Uterus (tissue), 2 donors: ENCODE measurements around the gene KCNK10.

ENCODE experiments used
- CTCF ChIP-seq, 4 experiments: fragments of 200-600 bp in 2 of 4; fragments of 450-650 bp in 2 of 4; sonication (generic) in 2 of 4; IDR thresholded peaks; one replicate each; pipeline ENCODE4 v1.5.1; 2016 to 2019; ENCODE audit warnings: antibody characterized with exemption in 4 of 4, mild to moderate bottlenecking in 2 of 4, moderate library complexity in 1 of 4
- POLR2A ChIP-seq, 2 donors: fragments of 450-650 bp; IDR thresholded peaks; one replicate each; pipeline ENCODE4 v1.6.1; 2016; ENCODE audit warnings: antibody characterized with exemption in 2 of 2, mild to moderate bottlenecking in 1 of 2, moderate library complexity in 1 of 2

- no peak for TF ChIP-seq CTCF (IDR thresholded peaks at IDR 0.05)
- TF ChIP-seq POLR2A (IDR thresholded peaks at IDR 0.05): no peak
Measured at GRCh38 chr14:88181072-88181471, 142.0 kb downstream of the KCNK10 start.
